Skin epidermis (tissue), 12 donors: ENCODE results near the gene RPRD1B.

ENCODE experiments used
- H3K27ac ChIP-seq, 21 experiments: fragments of 200-600 bp; sonication (generic) in 11 of 21; one replicate each; pipeline ENCODE4 v1.5.0; 2020; ENCODE audit warnings: mild to moderate bottlenecking in 3 of 21, inconsistent platforms in 2 of 21, moderate library complexity in 2 of 21
- H3K4me3 ChIP-seq, 7 experiments: fragments of 200-600 bp; sonication (generic) in 2 of 7; one replicate each; pipeline ENCODE4 v1.5.0; 2020; ENCODE audit warnings: inconsistent platforms in 2 of 7, mild to moderate bottlenecking in 2 of 7, moderate library complexity in 1 of 7

The RPRD1B gene, protein sequence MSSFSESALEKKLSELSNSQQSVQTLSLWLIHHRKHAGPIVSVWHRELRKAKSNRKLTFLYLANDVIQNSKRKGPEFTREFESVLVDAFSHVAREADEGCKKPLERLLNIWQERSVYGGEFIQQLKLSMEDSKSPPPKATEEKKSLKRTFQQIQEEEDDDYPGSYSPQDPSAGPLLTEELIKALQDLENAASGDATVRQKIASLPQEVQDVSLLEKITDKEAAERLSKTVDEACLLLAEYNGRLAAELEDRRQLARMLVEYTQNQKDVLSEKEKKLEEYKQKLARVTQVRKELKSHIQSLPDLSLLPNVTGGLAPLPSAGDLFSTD

DNA sequence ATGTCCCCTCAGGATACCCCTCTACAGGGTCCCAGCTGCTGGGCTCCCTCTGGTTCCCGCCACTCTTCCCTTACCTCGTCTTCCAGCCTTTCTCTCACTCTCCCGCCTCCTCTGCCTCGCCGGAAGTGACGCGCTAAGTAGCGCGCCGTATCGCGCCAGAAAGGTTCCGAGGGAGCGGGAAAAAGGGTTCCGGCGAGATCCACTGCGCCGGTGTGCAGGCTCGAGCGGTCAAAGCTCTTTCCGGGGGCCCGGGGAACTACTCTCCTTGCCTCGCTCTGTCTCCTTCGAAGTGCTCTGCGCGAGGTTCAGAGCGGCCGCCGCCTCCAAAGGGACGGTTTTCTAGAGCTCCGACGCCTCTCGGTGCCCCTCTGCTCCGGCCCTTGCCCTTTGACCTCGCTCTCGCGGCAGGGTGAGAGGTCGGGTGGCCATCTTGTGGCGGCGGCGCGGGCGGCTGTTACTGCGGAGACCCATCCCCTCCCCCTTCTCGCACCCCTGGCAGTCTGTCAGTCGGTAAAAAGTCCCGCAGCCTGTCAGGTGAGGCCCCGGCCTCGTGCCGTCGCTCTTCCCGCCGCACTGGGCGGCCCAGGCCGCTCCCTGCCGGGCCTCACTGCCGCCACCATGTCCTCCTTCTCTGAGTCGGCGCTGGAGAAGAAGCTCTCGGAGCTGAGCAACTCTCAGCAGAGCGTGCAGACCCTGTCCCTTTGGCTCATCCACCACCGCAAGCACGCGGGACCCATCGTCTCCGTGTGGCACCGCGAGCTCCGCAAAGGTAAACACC, at the start of gene RPRD1B, which contains the start of gene TTI1:
TSS of gene RPRD1B (plus strand) at position 417 of the 778 bp plus-strand sequence. CDS start at position 619, 202 bp downstream.
TSS of gene TTI1 (minus strand) at position 127 of the 778 bp plus-strand sequence. CDS start 19,640 bp downstream, outside the sequence.
- peak within 1 kb of the TSS; percentile 66 to 90 (median 85) for H3K4me3 ChIP-seq
- peak within 1 kb of the TSS; percentile 78 to 99 (median 97) for H3K27ac ChIP-seq

DNA sequence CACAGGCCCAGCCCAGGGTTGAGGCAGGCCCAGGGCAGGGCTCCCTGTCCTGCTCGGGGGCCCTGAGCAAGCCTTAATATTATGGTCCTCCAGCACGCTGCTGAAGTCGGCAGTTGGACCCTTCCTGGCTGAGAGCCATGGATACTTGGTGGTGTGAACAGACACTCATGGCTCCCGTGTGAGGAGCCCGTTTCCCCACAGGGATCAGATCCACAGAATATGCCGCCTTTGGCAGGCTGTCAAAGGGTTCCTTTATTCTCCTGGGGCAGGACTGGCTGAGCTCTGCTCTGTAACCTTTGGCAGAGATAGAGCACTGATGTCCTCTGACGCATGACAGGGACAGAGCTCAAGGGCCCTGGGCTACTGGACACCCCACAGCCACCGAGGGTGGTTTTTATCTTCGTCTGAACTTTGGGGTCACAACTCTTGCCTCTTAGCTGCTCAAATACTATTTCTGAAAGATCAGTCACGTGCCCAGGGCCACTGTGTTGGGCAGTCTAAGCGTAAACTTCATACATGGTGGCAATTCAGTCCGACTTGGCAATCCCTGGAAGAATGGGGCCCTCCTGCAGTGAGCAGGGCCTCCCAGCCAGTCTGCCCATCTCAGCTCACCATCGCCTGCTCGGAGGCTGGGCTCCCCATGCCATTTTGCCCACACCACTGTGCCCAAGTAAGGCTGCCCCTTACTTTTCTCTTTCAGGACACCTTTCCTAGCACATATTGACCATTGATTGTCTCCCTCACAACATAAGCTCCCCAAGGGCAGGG, 49.3 kb upstream of the RPRD1B start:
- H3K27ac ChIP-seq: no peak overlapping the region
- H3K4me3 ChIP-seq: no peak overlapping the region

DNA sequence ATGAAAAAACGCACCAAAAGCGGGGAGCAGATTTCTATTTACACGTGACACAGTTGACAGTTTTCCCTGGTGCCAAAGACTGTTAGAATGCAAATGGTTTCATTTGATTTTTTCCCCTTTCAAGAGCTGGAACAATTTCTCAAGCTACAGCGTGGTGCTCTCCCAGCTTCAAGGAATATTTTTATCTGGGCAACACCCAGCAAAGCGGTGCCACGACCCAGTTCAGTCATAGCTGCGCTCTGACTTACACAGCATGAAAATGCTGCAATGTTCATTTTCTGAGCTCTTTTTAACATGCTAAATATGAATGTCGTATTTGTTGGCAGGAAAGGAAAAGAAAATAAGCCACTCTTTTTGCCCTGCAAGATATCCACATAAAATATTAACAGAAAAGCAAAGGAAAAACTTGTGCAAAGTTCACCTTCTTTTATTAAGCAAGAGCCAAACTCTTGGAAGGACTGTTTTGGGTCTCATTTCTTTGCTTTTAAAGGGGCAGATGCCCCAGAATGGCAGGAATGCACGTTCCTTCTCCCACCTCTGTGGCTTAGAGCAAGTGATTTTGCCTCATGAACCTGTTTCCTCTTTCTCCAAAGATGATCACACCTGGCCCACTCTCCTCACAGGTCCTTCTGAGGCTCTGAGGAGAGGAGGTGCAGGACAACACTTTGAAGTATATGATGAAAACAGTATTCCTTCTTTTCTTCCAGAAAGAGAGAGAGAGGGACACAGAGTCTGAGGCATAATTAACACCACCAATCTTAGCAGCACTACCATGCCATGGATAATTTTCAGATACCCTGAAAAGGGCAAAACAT, 47.3 kb upstream of the RPRD1B start:
- Histone ChIP-seq H3K27ac (peak overlapping the region in 1 of 21 experiments; percentile 19), H3K4me3 (no peak overlapping the region)

DNA sequence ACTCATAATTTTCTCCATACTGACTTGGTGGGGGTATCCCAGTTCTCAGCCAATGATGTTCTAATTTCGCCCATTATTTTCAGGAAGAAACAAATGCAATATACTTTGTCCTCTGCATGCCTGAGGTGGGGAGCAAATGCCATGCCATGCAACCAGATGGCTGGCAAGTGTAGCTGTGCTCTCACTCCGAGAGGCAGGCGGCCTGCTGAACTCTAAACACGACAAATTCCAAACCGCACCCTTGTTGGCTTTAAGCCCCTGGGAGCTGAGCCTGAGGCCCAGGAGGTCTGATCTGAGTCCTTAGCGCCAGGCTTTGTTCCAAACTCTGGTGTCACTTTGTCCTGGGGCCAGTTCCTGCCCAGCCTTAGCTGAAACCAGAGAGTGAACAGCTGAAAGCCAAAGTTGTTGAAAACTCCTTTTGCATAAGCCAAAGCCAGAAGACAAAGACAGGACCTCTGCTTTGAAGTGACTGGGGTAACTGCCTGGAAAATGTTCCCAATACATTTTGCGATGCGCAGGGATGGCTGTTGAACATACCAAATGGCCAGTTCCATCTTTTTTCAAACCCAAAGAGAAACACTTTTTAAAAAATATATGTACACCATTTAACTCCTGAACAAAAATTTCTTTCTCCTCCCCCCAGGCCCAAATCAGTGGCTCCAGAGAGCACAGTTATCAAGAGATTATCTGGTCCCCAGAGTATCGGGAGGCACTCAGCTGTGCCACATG, 46.5 kb upstream of the RPRD1B start:
- H3K4me3 ChIP-seq: no peak overlapping the region
- H3K27ac ChIP-seq: peak overlapping the region in 1 of 21 experiments; percentile 30

DNA sequence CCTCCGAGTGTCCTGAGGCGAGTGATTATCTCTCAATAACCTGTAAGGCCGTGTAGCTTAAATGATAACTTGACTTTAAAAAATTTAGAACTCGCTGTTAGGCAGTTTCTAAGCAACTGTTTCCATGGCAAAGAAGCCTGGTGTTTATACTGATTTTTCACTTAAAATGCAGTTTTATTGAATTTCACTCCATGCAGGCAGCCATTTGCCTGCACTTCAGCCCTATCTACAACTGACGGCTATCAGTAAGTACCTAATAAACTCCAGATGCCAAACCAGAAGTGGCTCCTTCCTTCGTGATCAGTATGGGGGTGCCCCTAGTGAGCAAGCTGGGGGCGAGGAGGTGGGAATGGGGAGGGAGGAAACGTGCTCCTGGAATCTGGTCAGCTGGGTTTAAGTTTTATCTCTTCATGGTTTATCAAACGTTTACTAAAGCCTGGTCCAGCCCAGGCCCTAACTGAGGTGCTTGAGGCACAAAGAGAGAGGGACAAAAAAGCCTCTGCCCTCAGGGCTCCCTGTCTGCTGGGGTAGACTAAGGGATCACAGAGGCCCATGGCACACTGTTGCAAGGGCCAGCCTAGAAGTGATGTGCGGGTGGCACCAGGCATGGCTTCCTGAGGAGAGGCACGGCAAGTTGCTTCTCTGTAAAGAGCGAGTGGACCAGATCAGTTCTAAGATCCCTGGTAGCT, 45.8 kb upstream of the RPRD1B start:
- Histone ChIP-seq H3K27ac (no peak overlapping the region), H3K4me3 (no peak overlapping the region)

DNA sequence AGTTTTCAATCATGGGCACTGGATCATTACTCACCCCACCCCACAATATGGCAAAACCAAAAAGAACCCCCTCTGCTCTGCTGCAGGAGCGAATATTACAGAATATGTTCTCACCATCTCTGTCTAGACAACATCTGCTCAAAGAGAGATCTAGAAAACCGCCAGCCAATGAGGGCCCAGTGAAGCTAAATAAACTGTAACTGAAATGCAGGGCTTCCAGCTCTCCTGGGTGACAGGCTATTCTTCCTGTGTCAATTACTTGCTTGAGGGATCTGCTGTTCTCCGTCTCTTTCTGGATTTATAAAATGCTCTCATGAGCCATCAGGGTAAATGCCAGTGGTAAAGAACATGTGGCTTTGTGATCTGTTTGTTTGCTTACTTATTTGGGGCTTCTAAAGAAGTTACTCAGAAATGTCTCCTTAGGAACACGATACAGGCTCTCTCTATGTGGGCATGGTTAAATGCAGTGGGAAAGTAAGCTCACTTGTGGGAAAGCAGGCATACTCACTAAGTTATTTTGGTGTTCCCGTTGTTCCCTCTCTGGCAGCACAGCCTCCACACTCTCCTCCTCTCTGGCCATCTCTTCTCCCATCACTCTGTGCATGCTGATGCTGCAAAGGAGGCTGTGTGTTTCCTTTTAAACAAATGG, 45.1 kb upstream of the RPRD1B start:
- no peak overlapping the region for H3K27ac ChIP-seq
- no peak overlapping the region for H3K4me3 ChIP-seq

DNA sequence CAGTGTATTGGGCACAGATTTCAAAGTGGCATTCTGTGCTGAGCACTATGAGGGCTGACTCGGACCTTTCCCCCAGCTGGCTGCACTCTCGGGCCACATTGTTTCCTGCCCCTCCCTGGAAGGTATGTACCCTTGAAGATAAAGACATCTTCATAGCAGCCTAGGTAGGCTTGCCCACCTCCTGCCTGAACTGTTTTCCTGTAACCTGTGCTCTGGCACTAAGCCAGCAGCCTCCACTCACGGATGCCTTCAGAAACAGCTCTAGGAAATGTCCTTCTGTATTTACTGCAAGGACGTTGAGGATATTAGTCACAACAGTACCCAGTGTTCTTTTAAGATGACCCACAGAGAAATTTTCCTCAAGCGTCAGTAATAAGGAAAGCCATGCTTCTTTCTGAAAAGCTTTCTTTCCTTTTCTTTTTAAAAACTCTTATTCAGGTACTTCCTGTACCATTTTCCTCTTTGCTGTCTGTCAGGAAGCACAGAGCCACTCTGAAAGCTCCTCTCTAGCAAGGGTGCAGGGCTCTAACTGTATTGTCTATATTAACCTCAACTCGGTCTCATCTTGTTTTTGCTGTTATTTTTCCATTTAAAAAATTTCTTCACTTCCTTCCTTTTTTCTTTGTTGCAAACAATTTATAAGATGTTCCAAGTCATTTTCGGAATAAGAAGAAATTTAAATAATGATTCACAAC, 43.8 kb upstream of the RPRD1B start:
- Histone ChIP-seq H3K4me3 (no peak overlapping the region), H3K27ac (peak overlapping the region in 5 of 21 experiments; percentile 11 to 39 (median 27))

DNA sequence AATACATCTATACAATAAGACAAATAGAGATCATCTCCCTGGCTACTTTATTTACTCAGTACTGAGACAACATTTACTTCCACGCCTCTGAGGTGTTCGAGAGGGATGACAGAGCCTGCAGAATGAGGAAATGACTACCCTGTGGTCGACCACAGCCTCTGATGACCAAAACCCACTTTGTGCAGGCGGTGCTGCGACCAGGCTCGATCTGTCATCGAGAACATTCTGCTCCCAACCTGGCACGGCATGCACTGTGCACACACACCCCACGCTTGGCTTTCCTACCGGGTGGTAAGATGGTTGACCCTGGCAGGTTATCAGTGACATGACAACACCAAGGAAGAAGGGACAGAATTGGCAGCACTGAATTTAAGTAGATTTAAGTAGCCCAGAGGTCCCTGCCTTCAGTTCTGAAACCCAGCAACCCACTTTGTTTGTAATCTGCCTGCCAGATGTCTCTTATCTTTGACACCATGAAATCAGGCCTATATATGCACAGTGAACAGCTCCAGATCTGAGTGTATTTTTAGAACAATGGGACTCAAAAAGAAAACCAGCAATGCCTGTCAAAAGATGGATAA, 42.9 kb upstream of the RPRD1B start:
- no peak overlapping the region for H3K4me3 ChIP-seq
- H3K27ac ChIP-seq: peak overlapping the region in 2 of 21 experiments; percentile 27 to 69

DNA sequence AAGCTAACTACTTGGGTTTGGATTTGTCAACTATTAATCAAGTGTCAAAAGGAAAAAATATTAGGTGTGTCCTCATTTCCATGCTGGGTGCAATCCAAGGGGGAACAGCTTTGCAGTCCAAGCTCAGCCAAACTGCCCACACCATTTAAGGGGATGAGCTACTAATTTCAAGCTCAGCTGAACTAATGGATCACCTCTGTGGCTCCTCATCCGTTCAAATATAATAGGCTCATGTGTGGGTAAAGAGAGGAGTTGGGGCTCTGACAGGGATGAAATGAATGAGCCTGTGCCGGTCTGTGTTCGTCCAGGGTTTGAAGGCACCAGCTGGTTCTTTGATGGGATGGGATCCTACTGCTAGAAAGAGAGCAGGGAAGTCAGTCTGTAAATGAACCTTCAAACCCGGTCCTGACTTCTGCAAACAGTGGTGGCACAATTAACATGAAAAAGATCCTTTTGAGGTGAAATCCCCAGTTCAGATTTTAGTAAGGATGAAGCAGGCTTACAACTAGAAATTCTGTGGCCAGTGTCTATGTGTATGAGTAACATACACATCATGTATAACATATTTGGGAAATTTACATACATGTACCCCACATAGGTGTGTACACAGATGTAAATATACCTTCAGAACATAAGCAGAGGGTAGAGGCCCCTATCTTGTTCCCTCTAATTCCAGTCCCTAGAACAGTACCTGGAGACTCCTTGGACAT, 42.2 kb upstream of the RPRD1B start:
- Histone ChIP-seq H3K4me3 (no peak overlapping the region), H3K27ac (peak overlapping the region in 2 of 21 experiments; percentile 27 to 69)

DNA sequence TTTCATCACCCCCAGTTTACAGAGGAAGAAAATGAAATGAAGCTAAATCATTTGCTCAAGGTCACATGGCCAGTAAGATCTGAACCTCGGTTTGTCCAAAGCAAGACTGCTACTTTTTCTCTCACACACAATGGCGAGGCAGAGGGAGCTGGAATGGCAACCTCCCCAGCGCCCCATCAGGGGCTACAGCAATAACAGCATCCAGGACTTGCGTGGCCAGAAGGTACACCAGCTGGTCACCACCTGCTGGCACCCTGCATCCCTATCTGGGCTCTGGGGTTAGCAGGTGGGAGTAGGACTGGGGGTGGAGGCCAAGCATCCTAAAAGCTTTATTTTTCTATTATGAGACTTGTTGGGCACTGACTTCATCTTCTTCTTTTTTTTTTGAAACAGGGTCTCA, 41.6 kb upstream of the RPRD1B start:
- Histone ChIP-seq H3K4me3 (no peak overlapping the region), H3K27ac (peak overlapping the region in 2 of 21 experiments; percentile 27 to 69)

DNA sequence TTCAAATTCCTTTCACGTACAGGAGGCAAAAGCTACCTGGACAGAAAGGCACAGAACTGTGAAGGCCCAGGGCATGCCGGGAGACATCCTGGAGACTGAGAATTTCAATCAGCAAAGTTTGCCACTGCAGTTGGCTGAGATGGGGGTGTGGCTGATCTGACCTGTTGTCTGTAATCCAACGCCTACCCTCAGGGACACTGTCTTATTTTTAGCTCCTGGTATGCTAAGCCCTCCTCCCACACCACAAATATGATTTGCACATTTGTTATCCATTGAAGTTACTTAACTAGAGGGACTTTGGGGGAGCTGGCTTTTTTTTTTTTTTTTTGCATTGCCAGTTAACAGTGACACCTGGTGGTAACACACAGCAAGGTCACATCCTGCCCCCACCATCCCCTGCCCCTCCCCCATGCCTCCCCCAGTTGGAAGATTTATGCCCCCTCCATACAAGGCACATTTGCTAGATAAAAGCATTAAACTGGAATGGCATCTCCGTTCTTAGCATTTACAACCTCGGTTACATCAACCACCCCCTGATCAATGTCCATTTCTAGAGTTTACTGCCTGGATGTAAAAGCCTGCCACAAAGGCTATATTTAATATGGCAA, 40.6 kb upstream of the RPRD1B start:
- Histone ChIP-seq H3K4me3 (no peak overlapping the region), H3K27ac (no peak overlapping the region)

DNA sequence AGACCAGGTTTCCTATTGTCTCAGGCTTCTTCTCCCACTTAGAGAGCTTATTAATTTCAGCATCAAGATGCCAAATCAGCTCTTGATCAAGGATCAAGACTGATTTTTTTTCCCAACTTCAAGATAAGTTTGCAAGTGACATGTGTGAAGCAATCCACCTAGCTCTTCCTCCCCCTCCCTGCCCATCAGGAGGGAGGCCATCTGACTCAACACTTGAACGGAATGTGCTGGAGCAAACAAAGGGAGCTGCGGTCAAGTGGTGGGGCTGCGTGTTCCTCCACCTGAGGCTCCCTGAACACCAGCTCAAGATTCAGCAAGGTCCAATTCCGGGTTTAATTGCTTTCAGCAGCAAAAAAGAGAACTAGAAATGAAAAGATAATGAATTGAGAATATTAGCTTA, 39.0 kb upstream of the RPRD1B start:
- Histone ChIP-seq H3K27ac (no peak overlapping the region), H3K4me3 (no peak overlapping the region)

DNA sequence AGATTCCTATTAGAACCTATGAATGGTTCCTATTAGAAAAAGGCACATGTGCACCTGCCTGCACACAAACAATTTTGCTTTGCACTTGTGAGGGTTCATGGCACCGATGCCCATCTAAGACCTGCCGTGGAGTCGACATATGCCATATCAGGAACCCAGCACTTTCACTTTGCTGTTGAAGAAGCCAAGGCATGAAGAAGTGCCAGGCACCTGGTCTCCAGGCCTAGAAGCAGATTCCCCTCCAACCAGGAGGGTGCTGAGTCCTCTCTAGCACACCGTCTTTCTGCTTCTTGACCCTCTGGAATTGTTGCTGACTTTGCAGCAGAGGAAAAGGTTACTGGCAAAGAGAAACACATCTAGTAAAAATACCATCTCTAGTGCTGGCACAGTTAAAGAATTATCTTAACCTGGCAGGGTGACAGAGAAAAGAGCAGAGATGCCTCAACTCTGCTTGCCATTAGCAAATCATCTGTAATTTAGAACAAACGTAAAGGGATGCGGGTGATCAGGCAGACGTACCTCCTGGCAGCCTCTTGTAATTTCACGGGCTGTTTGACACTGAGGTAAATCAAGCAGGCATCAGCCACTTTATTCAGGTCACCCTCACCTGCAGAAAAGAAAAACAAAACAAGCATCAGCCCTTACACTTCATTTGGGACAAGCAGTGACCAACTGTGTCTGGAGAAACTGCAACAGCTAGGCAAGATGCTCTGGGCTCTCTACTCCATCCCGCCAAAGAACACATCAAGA, 37.5 kb upstream of the RPRD1B start:
- Histone ChIP-seq H3K27ac (no peak overlapping the region), H3K4me3 (no peak overlapping the region)

DNA sequence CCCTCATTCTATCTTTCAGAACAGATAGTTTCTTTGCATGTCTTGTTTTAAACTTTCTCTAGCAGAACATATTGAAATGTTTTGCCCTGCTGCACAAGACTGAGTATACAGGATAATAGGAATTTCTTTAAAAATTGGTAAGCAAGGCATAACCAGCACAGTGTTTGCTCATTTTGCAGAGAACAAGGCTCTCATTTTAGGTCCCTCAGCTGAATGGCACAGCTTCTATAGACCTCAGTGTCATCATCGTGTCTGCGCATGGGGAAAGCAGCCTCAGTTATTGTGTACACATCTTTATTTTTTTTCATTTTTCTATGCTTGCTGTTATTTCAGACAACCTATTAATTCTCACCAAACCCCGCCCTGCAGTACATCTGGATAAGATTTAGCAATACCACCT, 36.0 kb upstream of the RPRD1B start:
- H3K27ac ChIP-seq: no peak overlapping the region
- no peak overlapping the region for H3K4me3 ChIP-seq
